Measurements from ENCODE around the gene HMX2.
"Not testable (repeated sequence)": the region's sequence is repeated elsewhere in the genome, so short reads cannot be mapped to it uniquely, and the experiment has no call there.

The HMX2 gene

GRCh38 chr10:123153486-123154091, 5.7 kb downstream of the HMX2 start:
- no peak for DNase-seq

GRCh38 chr10:123154092-123154710, 6.3 kb downstream of the HMX2 start, which contains the start of gene BUB3:
BUB3 (plus strand) TSS chr10:123154402; CDS start chr10:123154918, 516 bp downstream.
- DNase-seq = peak; percentile 95

GRCh38 chr10:123154711-123155505, 7.0 kb downstream of the HMX2 start:
- DNase-seq = no peak

GRCh38 chr10:123156078-123156477, 8.1 kb downstream of the HMX2 start:
- DNase-seq = no peak

- DNase-seq = no peak
Measured at GRCh38 chr10:123157210-123157609, 9.3 kb downstream of the HMX2 start.

GRCh38 chr10:123158682-123159081, 10.7 kb downstream of the HMX2 start:
- no peak for DNase-seq

GRCh38 chr10:123160311-123160980, 12.5 kb downstream of the HMX2 start:
- DNase-seq = peak; percentile 74

GRCh38 chr10:123164319-123164718, 16.4 kb downstream of the HMX2 start:
- no peak for DNase-seq

GRCh38 chr10:123165445-123166072, 17.6 kb downstream of the HMX2 start:
- DNase-seq = no peak

- no peak for DNase-seq
Measured at GRCh38 chr10:123166618-123167017, 18.7 kb downstream of the HMX2 start.

- no peak for DNase-seq
Measured at GRCh38 chr10:123170961-123171360, 23.0 kb downstream of the HMX2 start.

GRCh38 chr10:123171616-123172015, 23.7 kb downstream of the HMX2 start:
- DNase-seq = not testable (repeated sequence)

GRCh38 chr10:123175389-123176387, 27.8 kb downstream of the HMX2 start:
- DNase-seq = no peak

GRCh38 chr10:123178390-123178789, 30.5 kb downstream of the HMX2 start:
- not testable (repeated sequence) for DNase-seq

- no peak for DNase-seq
Measured at GRCh38 chr10:123180101-123181090, 32.5 kb downstream of the HMX2 start.

- DNase-seq = no peak
Measured at GRCh38 chr10:123183724-123184123, 35.8 kb downstream of the HMX2 start.

GRCh38 chr10:123187781-123188180, 39.8 kb downstream of the HMX2 start:
- DNase-seq = no peak

- no peak for DNase-seq
Measured at GRCh38 chr10:123191886-123192285, 44.0 kb downstream of the HMX2 start.

- no peak for DNase-seq
Measured at GRCh38 chr10:123194056-123194455, 46.1 kb downstream of the HMX2 start.
